ENCODE results near the gene PTBP1. TPM values are rescaled to one million over a fixed set of nuclear protein-coding genes. Genes with fewer than 3 reads are reported as not detected.
"Not testable (repeated sequence)": the region's sequence is repeated elsewhere in the genome, so short reads cannot be mapped to it uniquely, and the experiment has no call there.

Gene PTBP1
- total RNA-seq, 1 donor from 2014 or later: 236 TPM

DNA sequence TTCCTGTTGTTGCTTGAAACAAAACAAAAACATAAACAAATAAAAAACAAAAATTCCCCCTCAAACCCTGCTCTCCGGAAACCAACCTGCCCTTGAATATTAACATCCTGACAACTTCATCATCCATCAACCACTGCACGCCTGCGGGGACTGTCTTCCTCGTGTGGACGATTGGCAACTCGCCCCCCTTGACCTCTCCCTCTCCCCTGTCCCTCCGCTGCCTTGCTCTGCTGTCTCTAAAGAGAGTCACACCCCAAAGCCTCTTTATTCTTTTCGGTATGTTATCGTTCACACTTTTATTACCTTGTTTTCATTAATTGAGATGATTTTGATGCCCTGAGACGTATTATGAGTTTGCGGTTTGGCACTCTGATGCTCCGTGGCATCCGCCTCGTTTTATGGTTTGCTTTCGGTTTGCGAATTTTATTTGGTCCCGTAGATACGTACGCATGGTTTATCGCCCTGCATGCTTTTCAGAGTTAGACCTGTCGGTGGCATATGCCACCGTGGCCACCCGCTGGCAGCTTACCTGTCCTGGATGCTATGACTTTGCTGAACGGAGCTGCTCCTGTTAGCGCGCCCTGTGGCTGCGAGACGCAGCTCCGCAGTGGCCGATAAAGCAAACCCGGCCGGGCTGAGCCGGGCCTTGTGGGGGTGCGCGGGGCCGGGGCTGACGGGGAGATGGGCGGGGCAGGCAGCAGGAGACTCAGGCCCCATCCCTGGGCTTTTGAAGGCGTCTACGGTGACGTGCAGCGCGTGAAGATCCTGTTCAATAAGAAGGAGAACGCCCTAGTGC is 10.6 kb downstream of the PTBP1 start:
- DNase-seq (ENCODE audit: low spot score): no peak

DNA sequence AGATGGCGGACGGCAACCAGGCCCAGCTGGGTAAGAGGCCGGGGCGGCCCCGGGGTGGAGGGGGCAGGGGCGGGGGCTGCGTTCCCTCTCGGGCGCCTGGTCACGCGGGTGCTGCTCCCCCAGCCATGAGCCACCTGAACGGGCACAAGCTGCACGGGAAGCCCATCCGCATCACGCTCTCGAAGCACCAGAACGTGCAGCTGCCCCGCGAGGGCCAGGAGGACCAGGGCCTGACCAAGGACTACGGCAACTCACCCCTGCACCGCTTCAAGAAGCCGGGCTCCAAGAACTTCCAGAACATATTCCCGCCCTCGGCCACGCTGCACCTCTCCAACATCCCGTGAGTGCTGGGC is 11.1 kb downstream of the PTBP1 start:
- DNase-seq (ENCODE audit: low spot score): no peak

DNA sequence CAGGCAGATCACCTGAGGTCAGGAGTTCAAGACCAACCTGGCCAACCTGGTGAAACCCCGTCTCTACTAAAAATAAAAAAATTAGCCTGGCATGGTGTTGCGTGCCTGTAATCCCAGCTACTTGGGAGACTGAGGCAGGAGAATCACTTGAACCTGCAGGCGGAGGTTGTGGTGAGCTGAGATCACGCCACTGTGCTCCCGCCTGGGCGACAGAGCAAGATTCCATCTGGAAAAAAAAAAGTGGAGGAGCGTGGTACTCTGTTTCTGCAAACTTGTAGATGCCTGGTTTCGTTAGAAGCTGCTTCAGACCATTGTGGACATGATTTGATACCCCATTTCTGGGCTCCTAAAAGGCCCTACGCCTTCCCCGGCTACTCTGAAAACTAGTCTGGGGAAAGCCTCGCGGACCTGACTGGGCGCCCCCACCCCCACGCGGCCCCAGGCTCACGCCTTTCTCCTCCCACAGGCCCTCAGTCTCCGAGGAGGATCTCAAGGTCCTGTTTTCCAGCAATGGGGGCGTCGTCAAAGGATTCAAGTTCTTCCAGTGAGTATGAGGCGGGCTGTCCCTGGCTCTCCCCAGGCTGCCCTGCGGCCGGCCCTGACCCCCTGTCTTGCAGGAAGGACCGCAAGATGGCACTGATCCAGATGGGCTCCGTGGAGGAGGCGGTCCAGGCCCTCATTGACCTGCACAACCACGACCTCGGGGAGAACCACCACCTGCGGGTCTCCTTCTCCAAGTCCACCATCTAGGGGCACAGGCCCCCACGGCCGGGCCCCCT is 13.0 kb downstream of the PTBP1 start:
- no peak for DNase-seq (ENCODE audit: low spot score)

DNA sequence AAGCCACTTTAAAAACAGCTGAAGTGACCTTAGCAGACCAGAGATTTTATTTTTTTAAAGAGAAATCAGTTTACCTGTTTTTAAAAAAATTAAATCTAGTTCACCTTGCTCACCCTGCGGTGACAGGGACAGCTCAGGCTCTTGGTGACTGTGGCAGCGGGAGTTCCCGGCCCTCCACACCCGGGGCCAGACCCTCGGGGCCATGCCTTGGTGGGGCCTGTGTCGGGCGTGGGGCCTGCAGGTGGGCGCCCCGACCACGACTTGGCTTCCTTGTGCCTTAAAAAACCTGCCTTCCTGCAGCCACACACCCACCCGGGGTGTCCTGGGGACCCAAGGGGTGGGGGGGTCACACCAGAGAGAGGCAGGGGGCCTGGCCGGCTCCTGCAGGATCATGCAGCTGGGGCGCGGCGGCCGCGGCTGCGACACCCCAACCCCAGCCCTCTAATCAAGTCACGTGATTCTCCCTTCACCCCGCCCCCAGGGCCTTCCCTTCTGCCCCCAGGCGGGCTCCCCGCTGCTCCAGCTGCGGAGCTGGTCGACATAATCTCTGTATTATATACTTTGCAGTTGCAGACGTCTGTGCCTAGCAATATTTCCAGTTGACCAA is 13.7 kb downstream of the PTBP1 start:
- no peak for DNase-seq (ENCODE audit: low spot score)

DNA sequence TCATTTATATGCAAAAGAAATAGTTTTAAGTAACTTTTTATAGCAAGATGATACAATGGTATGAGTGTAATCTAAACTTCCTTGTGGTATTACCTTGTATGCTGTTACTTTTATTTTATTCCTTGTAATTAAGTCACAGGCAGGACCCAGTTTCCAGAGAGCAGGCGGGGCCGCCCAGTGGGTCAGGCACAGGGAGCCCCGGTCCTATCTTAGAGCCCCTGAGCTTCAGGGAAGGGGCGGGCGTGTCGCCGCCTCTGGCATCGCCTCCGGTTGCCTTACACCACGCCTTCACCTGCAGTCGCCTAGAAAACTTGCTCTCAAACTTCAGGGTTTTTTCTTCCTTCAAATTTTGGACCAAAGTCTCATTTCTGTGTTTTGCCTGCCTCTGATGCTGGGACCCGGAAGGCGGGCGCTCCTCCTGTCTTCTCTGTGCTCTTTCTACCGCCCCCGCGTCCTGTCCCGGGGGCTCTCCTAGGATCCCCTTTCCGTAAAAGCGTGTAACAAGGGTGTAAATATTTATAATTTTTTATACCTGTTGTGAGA is 14.3 kb downstream of the PTBP1 start:
- DNase-seq (ENCODE audit: low spot score): no peak

DNA sequence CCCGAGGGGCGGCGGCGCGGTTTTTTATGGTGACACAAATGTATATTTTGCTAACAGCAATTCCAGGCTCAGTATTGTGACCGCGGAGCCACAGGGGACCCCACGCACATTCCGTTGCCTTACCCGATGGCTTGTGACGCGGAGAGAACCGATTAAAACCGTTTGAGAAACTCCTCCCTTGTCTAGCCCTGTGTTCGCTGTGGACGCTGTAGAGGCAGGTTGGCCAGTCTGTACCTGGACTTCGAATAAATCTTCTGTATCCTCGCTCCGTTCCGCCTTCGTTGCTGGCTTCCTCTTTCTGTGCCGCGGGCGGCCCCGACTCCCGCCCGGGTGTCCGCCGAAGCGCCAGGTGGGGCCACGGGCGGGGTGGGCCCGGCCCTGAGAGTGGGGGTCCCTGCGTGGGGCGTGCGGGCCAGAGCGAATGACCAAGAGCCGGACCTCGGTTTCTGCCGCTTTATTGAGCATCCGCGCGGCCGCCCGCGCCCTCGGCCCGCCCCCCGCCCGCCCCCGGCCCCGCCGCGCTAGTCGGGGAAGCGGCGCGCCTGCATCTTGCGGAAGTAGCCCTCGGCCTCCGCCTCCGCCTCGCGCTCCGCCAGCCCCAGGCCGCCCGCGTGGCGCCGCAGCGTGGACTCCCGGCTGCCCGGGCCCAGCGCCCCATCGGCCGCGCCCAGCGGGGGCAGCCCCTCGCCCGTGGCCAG is 14.9 kb downstream of the PTBP1 start:
- no peak for DNase-seq (ENCODE audit: low spot score)

DNA sequence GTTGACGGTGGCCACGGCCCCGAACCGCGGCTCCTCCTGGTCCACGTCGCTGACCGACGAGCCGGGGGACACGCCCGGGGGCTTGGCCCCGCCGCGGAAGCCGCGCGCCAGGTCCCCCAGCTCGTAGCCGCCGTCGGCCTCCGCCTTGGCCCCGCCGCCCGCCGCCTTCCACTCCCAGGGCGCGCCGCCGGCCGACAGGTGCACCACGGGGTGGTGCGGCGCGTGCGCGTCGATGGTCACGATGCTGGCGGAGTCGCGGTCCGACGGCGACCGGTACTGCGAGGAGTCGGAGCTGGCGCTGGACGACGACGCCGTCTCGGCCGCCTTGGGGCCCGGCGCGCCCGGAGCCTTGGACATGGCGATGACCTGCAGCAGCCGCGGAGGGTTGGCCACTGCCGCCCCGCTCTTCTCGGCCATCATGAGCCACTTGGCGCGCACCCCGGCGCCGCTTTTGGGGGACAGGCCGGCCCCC is 15.5 kb downstream of the PTBP1 start:
- DNase-seq (ENCODE audit: low spot score): no peak

DNA sequence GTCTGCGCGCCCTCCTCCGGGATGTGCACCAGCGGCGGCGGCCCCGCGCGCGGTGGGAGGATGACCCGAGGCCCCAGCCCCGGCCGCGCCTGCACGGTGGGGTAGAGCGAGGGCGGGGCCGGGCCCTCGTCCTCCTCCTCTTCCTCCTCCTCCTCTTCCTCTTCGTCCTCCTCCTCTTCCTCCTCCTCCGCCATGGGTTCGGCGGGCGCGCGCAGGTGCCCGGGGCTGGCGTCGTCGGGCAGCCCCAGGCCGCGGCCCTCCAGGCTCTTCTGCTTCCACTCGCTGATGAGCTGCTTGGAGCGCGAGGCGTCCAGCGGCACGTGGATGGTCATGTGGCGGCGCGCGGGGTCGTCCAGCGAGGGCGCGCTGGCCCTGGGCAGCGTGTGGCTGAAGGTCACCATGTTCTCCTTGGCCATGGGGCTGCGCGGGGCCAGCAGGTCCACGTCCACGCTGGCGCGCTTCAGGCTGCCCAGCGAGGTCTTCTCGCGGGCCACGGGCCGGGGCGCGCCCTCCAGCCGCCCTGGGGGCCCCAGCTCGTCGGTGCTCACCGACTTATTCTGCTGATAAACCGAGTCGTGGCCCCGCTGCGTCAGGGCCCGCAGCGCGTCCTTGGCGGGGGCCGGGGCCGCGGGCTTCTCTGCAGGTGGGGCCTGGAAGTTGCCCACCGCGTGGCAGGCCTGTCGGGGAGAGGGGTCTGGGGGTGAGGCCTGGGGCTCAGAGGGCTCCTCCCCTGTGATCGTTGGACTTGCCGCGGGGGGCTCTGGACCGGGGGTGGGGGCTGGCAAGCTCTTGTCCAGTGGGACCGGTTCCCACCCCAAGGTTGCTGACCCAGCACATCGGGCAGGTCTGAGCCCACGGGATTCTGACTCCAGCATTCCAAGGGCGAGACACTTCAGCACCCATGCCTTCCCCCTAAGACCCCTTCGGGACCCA is 16.2 kb downstream of the PTBP1 start:
- no peak for DNase-seq (ENCODE audit: low spot score)

DNA sequence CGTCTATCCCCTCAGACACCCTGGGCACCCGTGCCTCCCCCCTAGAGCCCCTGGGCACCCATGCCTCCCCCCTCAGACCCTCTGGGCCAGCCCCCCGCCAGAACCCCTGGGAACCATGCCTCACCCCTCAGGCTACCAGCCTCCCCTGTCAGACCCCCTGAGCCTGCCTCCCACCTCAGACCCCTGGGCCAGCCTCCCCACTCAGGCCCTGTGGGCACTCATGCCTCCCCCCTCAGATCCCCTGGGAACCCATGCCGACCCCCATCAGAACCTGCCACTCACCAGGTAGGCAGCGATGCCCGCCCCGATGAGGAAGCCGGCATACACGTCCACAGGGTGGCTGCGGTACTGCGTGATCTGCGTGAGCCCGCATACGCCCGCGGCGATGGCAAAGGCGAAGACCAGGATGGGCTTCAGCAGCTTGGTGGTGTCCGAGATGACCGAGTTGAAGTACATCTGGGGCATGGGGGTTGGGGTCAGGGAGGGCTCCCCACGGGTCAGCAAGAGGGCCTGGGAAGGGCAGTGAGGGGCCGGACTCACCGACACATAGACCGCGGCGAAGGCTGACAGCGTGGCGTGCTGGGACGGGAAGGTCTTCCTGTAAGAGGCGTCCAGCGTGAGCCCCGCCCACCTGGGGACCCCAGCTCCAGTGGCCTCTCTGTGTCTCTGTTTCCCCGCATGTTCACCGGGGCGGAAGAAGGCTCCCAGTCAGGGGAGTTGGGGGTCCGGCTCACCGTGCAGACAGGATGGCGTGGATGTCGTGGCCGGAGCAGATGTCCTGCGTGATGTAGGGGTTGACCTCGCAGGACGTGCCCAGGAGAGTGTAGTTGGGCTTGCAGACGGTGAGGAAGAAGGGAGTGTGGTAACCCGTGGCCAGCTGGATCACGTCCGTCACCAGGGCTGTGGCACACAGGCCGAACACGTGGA is 17.2 kb downstream of the PTBP1 start:
- no peak for DNase-seq (ENCODE audit: low spot score)

DNA sequence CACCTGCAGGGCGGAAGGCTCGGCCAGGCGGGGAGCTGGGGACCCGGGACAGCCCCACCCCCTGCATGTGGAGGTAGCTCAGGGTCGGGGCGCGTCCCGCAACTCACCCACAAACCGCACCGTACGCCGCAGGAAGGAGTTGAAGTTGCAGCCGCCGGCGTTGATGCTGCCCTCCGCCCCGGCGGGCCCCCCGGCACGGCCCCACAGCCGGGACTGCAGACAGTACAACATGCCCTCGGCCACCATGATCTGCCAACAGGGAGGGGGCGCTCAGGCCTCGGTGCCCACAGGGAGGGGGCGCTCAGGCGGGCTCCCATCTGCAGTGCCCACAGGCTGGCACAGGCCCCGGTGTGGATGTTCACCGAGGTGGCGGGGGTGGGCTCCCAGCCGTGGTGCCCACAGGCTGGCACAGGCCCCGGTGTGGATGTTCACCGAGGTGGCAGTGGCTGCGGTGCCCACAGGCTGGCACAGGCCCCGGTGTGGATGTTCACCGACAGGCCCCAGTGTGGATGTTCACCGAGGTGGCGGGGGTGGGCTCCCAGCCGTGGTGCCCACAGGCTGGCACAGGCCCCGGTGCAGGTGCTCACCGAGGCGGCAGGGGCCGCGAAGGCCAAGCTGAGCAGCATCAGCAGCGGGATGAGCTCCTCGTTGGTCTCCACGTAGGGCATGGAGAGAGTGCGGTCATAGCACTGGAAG is 18.0 kb downstream of the PTBP1 start:
- no peak for DNase-seq (ENCODE audit: low spot score)

DNA sequence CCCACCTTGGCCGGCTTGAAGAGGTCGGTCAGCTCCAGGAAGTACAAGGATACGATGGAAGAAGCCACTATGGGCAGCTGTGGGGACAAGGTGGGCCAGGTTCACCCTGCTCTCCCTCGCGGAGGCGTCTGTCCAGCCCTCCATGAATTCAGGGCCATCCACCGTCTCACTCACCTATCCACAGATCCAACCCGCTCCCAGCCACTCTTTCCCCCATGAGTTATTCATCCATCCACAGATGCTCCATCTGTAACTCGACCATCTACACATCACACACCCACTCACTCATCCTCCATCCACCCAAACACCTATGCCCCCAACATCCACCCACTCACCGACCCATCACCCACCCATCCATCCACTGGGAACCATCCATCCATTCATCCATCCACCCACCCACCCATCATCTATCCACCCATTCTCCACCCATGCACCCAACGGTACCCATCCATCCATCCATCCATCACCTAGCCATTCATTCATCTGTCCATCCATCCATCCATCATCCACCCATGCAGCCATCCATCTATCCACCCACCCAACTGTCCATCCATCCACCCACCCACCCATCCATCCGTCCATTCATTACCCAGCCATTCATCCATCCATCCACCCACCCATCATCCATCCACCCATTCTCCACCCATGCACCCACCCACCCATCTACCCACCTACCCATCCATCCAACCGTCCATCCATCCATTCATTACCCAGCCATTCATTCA is 18.7 kb downstream of the PTBP1 start:
- DNase-seq (ENCODE audit: low spot score): no peak

DNA sequence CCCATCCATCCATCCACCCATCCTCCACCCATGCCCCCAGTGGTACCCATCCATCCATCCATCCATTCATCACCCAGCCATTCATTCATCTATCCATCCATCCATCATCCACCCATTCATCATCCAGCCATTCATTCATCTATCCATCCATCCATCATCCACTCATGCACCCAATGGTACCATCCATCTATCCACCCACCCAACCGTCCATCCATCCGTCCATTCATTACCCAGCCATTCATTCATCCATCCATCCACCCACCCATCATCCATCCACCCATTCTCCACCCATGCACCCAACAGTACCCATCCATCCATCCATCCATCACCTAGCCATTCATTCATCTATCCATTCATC is 19.2 kb downstream of the PTBP1 start:
- no peak for DNase-seq (ENCODE audit: low spot score)

DNA sequence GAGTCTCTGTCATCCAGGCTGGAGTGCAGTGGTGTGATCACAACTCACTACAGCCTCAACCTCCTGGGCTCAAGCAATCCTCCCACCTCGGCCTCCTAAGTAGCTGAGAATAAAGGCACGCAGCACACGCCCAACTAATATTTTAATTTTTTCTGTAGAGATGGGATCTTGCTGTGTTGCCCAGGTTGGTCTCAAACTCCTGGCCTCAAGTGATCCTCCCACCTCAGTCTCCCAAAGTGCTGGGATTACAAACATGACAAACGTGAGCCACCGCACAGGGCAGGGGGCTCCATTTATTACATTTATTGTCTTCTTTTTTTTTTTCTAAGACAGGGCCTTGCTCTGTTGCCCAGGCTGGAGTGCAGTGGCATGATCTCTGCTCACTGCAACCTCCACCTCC is 23.0 kb downstream of the PTBP1 start:
- DNase-seq (ENCODE audit: low spot score): not testable (repeated sequence)

DNA sequence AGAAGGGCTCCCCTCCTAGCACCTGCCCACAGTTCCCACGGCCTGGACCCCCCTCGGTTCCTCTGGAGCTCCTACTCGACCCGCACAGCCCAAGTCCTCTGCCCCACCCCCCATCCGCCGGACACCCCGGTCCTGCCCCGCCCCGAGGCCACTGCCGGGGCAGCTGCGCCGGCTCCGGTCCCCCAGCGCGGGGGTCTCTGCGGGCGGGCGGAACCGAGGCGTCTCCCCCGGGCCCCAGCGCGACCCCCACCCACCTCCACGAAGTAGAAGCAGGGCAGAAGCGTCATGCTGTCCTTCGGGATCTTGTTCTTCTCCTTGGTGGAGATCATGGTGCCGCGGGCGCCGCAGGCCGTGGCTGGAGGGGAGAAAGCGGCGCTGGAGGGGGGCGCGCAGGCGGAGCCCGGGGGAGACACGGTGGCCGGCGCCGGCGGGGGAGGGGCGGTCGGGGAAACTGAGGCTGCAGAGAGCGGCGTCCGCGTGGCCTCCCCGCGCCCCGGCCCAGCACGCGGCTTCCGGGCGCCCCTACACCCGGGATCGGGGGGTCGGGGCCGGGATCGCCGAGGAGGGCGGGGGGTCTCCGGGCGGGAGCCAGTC is 24.1 kb downstream of the PTBP1 start:
- DNase-seq (ENCODE audit: low spot score): no peak

DNA sequence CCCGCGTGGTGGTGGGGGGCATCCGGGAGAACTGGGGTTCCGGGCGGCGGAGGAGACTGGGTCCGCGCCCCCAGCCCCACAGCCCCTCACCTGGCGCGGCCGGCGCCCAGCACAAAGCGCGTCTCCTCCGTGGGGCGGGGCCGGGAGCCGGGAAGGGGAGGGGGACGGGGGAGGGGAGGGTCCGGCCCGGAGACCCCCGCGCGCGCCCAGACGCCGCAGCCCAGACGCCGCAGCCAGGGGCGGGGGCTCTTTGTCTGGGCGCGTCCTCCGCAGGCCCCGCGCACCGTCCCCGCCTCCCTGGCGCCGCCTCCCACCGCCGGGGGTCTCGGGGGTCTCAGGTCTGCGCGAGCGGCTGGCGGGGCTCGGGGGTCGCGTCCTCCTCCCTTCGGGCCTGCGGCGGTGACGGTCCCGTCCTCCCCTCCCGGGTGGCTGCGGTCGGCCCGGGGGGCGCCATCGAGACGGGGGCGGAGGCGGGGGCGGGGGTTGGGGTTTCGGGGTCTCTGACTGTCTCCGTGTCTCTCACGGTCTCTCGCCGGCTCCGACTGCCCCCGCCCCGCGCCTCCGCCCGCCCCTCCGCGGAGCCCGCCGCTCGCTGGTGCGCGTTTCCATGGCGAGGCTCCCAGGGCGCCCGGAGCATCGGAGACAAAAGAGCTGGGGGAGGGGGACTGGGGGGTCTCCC is 24.7 kb downstream of the PTBP1 start, which contains the start of gene PLPPR3:
Gene PLPPR3 (minus strand): TSS at position 131 of the 679 bp plus-strand sequence. CDS start 396 bp downstream, outside the sequence.
- no peak for DNase-seq (ENCODE audit: low spot score)

DNA sequence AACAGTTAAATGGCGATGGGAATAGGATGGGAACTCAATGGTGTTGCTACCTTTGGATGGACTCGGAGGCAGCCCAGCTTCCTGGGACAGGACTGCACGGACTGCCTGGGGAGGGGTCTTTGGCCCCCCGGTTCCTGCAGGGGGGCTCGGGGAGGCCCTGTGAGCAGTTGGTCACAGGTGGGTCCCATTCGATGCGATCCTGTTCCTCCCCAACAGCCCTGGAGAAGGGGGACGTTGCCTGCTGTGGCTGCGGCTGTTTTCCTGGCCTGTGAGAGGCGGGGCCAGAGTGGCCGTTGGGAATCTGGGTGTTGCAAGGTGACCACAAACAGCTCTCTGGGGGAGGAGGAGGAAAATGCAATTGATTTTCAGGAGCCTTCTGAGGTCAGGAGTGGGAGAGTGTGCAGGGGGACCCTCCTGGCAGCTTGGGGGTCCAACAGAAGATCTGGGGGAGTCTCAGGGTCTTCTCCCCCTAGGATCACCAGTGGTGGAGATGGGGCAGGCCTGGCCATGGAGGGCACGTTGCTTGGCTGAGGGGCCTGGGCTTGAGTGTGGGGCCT is 26.4 kb downstream of the PTBP1 start:
- no peak for DNase-seq (ENCODE audit: low spot score)
